GM18870 (cell line): ENCODE measurements around the gene MCCC1.
"Not testable (repeated sequence)": the region's sequence is repeated elsewhere in the genome, so short reads cannot be mapped to it uniquely, and the experiment has no call there.

ENCODE experiments used
- ATAC-seq: cut with Tn5 transposase; IDR thresholded peaks from one replicate; pipeline ENCODE4 v1.9.1; 2021; ENCODE audit warnings: moderate library complexity; ENCODE audit not compliant: unreplicated experiment

The MCCC1 gene

DNA sequence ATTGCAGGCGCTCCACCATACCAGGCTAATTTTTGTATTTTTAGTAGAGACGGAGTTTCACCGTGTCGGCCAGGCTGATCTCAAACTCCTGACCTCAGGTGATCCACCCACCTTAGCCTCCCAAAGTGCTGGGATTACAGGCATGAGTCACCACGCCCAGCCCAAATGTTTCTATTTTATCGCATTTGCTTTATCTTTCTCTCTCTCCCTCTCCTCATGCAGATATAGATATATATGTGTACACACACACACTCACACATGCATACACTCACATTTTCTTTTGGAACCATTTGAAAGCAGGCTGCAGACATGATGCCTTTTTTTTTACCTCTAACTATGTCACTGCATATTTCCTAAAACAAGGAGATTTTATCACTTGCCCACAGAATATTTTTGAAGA is 7.3 kb upstream of the MCCC1 start:
- ATAC-seq, result no peak

DNA sequence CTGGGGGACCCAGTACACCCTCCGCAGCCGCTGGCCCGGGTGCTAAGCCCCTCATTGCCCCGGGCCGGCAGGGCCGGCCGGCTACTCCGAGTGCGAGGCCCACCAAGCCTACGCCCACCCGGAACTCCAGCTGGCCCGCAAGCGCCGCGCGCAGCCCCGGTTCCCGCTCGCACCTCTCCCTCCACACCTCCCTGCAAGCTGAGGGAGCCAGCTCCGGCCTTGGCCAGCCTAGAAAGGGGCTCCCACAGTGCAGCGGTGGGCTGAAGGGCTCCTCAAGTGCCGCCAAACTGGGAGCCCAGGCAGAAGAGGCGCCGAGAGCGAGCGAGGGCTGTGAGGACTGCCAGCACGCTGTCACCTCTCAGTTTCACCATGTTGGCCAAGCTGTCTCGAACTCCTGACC is 4.7 kb upstream of the MCCC1 start:
- ATAC-seq, result not testable (repeated sequence)

DNA sequence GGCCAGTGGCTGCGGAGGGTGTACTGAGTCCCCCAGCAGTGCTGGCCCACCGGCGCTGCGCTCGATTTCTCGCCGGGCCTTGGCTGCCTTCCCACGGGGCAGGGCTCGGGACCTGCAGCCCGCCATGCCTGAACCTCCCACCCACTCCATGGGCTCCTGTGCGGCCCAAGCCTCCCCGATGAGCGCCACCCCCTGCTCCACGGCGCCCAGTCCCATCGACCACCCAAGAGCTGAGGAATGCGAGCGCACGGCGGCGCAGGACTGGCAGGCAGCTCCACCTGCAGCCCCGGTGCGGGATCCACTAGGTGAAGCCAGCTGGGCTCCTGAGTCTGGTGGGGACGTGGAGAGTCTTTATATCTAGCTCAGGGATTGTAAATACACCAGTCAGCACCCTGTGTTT is 1.7 kb upstream of the MCCC1 start:
- ATAC-seq, result not testable (repeated sequence)

DNA sequence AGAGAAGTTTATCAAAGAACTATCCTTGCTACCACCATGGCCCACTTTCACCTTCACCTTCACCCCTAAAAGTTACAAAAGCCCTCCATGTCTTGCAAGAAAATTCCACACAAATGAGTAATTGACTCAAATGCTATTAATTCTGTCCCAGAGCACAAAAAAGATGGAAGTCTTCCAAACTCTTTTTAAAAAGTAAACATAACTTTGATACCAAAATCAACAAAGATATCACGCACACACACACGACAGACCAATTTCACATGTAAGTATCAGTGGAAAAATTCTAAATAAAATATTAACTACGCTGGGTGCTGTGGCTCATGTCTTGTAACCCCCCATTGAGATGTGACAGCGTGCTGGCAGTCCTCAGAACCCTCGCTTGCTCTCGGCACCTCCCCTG is 1.1 kb upstream of the MCCC1 start:
- no peak for ATAC-seq

DNA sequence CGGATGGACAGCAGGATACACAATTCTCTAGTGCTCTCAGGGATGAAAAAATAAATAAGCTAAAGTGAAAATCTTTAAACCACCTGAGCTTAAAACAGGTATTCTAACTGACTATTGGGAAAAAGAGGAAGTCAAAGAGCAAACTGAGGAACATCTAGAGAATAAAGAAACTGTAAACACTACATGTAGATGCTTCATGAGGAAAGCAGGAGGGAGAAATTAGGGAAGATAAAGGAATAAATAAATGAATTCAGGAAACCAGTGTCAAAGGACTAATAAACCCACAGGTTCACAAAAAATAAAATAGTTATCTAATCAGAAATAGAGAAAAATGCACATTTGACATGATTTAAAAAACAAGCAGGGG is 525 bp upstream of the MCCC1 start:
- no peak for ATAC-seq

DNA sequence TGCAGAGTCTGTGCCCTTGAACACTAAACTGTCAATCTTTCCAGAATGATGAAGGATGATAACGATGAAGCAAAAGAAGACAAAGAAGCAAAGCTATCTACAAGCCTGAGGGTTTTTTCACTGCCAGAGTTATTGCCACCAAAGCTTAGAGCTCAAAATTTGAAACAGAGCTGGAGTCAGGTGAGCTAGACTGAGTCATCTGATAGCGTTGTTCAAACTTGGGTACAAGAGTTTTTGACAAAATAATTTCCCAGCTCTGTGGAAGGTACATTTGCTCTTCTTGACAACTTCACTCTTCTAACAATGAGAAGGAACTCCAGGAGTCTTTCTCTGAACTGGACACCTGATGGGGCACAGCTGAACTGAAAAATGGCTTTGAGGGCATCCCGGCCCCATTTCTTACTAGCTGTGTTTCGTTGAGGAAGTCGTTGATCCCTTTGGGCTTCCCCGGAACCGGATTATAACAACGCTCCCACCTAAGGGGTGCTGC is 715 bp downstream of the MCCC1 start:
- peak; percentile 23 for ATAC-seq

DNA sequence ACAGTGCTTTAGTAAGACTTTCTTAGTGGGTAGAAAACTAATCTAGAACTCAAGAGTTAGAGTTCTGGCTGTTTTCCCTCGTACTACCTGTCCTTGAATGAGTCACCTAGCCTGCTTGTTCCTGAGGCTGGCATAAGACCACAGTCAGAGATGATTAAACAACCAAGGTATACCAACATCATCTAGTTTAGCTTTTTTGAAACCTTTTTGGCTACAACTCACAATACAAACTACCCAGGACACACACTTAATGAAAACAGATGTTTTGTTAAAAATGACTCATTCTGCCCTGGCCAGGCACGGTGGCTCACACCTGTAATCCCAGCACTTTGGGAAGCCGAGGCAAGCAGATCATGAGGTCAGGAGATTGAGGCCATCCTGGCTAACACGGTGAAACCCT is 4.6 kb downstream of the MCCC1 start:
- ATAC-seq, result no peak

DNA sequence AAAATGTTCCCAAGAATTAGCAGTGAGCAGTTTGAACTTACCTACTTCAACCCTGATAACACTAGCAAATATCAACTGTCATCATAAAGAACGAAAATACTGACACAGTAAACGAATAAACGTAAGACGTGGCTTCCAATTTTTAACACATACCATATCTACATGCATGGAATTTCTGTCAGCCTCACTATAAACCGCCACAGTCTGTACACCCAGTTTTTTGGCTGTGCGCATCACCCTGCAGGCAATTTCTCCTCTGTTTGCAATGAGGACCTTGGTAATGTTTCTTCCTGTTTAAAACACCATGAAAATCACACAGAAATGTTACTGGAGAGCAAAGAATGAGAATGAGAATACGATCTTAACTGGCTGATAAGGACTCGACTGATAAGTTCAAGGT is 7.0 kb downstream of the MCCC1 start:
- no peak for ATAC-seq

DNA sequence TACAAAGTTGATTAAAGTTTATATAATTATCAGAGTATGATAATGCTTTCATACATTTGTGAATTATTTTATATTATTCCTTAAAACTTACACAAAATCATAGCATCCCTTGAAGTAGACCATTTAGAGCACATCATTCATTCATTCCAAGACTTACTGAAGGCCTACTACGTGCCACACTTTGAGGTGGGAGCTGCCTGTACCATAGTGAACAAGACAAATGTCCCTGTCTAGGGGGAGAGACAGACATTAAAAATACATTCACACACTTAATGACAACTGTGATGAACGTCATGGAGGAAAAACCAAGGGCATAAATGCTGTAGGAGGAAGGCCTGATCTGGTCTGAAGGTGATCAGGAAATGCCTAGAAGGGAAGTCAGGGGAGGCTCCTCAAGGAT is 12.1 kb downstream of the MCCC1 start:
- no peak for ATAC-seq

DNA sequence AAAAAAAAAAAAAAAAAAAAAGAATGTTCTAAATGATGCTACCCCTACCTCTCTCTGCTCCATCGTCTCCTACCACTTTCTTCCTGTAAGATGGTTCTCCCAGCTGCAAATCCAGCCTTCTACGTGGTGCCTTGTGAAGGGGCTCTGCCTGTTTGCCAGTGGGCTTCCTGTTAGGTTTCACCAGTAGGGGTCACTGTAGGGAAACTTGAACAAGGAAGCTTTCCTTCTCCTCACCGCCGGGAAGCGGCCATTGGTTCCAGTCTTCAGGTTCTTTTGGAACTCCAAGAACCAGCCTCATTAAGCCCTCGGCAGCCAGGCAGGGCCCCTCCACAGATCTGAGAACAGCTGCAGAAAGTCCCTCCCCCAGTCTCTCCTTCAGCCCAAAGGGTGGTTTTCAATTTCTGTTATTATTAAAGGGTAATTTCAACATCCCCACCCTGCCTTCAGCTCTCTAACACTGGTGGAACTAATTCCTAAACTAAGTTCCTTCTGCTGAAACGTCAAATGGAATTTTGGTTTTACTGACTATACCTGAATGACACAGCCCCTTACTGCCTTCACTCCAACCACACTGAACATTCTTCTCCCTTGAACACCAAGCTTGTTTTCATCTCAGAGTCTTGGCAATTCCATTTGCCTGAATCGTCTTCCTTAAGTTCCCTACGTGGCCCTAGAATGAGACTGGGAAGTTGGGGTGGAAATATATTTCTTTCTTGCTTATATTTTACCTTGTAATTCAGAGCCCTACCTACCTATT is 13.5 kb downstream of the MCCC1 start:
- ATAC-seq, result no peak

DNA sequence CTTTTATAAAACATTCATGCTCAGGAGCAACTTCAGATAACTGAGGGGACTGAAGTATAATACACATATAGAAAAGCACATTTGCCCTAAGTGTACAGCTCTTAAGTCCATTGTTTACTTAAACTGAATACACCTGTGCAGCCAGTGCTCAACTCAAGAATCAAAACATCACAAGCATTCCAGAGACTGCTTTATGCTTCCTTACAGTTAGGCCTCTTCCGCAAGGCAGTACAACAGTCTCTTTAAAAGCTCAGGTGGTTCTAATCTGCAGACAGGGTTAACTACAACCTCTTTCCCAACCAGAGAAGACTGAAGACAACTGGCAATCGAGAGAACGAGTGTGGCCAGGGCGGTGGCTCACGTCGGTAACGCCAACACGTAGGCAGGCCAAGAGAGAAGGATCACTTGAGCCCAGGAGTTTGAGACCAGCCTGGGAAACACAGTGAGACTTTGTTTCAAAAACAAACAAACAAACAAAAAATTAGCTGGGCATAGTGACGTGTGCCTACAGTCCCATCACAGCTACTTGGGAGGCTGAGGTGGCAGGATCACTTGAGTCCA is 16.9 kb downstream of the MCCC1 start:
- ATAC-seq, result no peak

DNA sequence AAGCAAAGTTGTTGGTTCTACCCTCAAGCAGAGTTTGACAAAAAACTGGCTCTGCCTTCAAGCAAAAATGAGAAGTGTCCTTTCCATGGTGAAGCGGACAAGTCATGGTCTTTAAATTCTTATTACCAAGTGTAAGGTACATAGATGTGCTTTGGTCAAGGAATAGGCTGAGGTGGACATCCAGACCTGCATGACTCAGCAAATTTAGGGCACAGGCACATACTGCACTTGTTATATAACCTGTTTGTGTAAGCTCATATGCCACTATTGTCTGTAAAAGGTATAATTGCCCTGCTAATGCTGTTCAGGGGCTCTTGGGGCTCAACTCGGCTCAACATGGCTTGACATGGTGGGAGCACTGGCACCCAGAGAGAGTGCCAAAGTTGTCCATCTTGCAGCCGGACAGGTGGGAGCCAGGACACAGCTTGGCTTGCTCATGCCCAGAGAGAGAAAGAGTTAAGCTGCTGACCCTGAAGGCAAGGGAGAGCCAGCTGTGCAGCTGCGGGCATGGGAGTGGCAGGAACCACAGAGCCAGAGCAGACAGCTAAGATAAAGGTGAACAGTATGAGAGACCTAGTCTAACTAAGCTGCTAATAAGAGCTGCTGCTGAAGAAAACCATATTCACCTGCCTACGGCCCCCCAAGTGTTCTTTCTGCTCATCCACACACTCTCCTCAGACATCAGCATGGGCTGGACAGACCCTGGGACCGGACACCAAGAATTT is 17.7 kb downstream of the MCCC1 start:
- no peak for ATAC-seq

DNA sequence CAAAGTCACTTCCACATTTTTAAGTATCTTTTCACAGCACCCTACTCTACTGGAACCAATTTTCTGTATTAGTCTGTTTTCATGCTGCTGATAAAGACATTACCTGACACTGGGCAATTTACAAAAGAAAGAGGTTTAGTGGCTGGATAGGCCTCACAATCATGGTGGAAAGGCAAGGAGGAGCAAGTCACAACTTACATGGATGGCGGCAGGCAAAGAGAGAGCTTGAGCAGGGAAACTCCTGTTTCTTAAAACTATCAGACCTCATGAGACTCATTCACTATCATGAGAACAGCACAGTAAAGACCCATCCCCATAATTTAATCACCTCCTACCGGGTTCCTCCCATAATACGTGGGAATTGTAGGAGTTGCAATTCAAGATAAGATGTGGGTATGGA is 18.7 kb downstream of the MCCC1 start:
- no peak for ATAC-seq

DNA sequence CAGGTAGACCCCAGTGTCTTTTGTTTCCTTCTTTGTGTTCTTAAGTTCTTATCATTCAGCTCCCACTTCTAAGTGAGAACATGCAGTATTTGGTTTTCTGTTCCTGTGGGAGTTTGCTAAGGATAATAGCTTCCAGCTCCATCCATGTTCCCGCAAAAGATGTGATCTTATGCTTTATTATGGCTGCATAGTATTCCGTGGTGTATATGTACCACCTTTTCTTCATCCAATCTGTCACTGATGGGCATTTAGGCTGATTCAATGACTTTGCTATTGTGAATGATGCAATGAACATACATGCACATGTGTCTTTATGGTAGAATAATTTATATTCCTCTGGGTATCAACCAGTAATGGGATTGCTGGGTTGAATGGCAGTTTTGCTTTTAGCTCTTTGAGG is 24.4 kb downstream of the MCCC1 start:
- no peak for ATAC-seq

DNA sequence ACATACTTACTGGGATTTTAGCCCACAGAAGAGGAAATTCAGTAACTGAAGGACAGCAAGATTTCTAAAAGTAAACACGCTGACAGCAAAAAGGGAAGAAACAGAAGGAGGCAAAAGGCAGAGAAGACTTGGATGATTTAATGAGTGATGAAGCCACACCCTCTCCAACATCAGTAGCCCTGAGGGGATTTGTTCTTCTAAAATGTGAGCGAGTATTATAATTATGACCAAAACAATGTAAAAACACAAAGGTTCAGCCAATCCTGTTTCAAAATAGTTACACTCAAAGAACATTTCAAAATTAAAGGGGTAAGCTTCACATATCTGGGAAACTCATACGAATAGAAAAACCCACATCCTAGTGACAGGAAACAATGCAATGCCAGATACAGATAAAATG is 25.0 kb downstream of the MCCC1 start:
- no peak for ATAC-seq

DNA sequence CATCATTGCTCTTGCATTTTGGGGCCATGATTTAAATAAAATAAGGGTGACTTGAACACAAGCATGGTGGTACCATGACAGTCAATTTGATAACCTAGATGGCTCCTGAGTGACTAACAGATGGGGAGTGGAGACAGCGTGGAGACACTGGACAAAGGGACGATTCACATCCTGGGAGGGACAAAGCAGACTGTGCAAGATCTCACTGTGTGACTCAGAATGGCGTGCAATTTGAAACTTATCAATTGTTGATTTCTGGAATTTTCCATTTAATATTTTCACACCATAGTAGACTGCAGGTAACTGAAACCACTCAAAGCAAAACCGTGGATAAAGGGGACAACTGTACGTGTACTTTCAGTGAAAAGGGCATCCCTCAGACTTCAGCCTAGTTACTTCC is 25.5 kb downstream of the MCCC1 start:
- ATAC-seq, result no peak

DNA sequence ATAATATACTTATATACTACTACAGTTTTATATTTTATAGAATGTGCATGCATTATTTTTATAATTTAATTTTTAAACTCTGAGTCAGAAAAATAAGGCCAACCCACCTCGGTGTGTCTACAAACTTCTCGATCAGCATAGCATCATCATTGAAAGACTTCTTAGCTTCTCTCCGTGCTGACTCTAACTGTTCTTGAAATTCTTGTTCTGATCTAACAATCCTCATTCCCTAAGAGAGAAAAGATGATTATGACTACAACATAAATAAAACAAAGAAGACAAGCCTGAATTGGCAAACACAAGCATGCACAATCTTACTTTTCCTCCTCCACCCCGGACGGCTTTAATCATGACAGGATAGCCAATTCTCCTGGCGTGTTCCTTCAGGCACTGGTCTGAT is 28.4 kb downstream of the MCCC1 start:
- no peak for ATAC-seq

DNA sequence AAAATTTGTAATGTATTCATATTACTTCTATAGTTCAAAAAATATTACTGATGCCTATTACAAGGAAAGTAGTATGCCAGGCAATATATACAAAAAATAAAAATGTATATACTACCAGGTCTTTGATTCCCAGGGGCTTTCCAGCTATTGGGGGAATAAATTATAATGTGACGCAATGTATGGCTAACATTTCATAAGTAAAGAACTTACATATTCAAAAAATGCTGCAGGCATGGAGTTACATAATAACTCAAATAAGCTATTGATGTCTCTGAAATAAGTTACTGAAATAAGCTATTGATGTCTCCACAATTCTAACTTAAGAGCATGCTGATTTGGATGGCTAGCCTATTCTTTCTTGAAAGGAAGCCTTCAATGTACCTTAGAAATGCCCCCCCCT is 30.2 kb downstream of the MCCC1 start:
- ATAC-seq, result no peak

DNA sequence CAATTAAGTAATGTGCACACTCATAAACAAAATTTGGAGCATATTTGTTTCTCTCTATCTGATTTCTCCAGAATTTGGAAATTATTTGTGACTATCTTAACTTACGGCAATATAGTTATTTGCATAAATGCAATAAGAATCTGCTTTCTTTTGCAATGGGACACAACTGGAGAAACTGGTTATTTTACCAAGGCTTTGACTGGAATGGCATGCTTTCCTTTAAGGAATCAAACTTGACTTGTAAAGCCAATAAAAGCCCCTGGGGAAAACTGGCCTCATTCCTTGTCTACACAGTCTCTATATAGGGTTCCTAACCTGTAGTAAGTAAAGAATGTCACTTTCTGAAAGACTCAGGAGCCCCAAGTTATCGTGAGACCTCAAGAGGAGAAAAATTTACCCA is 32.4 kb downstream of the MCCC1 start:
- ATAC-seq, result not testable (repeated sequence)

DNA sequence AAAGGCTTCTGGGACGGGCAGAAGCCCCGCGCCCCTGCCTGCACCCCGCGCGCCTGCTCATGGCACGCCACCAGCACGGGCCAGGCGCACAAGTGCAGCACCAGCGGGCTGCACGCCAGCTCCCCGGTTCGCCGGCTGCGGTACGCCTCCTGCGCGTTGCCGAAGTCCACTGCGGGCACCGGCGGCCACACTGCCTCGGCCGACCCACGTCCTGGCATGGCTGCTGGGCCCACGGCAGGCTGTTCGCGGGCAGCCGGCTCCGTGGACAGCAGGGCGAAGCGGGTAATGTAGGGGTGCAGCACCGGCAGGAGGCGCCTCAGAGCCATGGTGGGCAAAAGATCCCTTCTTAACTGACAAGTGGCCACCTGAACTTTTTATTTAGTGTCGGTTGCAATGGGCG is 34.8 kb downstream of the MCCC1 start:
- no peak for ATAC-seq

DNA sequence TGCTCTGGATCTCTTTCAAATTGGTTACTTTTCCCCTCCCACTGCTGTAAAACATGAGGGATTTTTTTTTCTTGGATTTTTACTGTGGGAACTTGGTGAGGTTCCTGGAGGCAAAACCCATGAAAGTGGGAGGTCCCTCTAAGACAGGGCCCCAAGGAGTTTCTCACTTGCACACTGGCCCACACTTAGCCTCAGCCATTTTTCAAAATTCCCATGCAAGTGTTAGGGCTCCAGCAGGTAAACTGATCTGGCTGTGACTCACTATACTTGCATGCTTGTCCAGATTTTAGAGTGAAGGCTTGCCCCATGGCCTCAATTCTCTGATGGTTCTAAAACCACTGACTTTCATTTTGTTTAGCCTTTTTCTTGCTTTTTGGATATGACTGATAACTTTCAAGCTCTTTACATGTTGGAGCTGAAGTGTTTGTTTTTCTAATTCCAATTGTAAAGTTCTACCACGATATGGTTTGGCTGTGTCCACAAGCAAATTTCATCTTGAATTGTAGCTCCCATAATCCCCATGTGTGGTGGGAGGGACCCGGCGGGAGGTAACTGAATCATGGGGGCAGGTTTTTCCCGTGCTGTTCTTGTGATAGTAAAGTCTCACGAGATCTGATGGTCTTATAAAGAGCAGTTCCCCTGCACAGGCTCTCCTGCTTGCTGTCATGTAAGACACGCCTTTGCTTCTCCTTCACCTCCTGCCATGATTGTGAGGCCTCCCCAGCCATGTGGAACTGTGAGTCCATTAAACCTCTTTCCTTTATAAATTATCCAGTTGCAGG is 37.7 kb downstream of the MCCC1 start:
- no peak for ATAC-seq

DNA sequence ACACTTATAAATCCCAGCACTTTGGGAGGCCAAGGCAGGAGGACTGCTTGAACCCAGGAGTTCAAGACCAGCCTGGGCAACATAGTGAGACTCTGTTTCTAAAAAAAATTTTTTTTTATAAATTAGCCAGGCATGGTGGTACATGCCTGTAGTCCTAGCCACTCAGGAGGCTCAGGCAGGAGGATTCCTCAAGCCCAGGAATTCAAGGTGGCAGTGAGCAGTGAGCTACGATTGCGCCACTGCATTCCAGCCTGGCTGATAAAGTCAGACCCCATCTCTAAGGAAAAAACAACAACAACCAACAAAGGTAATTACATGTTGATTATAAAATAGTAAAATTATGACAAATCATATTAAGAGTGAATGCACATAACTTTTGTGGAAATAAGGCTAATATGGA is 40.9 kb downstream of the MCCC1 start:
- no peak for ATAC-seq
